Right atrium auricular region (tissue), 2 donors: Measurements from ENCODE around the gene ZNF556. TPM values are rescaled to one million over a fixed set of nuclear protein-coding genes. Genes with fewer than 3 reads are reported as not detected.

Source experiments
- DNase-seq: peaks from one replicate; pipeline ENCODE4 v3.0.0-alpha.2; 2019; ENCODE audit warnings: low spot score
- H3K27ac ChIP-seq, 2 donors: fragments of 200-600 bp; sonication (generic); 1 replicate in 1 of 2; 2 replicates in 1 of 2; pipeline ENCODE4 v1.5.1; 2016 to 2019
- H3K27me3 ChIP-seq, 2 donors: fragments of 200-600 bp; sonication (generic); one replicate each; pipeline versions ENCODE4 v1.5.1 to v1.6.0; 2017 to 2019
- H3K36me3 ChIP-seq: fragments of 200-600 bp; sonication (generic); one replicate; pipeline ENCODE4 v1.5.1; 2016
- H3K4me1 ChIP-seq, 2 donors: fragments of 200-600 bp; sonication (generic); one replicate each; pipeline versions ENCODE4 v1.5.1 to v1.6.0; 2017 to 2019
- H3K4me3 ChIP-seq, 2 donors: fragments of 200-600 bp; sonication (generic); 1 replicate in 1 of 2; 2 replicates in 1 of 2; pipeline ENCODE4 v1.5.1; 2017 to 2019; ENCODE audit warnings: mild to moderate bottlenecking in 1 of 2, moderate library complexity in 1 of 2
- H3K9me3 ChIP-seq, 2 donors: fragments of 200-600 bp; sonication (generic); one replicate each; pipeline ENCODE4 v1.5.1; 2019
- total RNA-seq, 2 donors: library from RNA; depleted of rRNA; stranded (reverse); fragments of >200 nt; gene quantifications; one replicate each; pipeline ENCODE4 v1.1.0, GENCODE V29; 2016
- TF ChIP-seq, protein P1 (sequence below), 2 donors: fragments of 200-600 bp; sonication (generic); IDR thresholded peaks; one replicate each; pipeline ENCODE4 v1.5.1; 2019; ENCODE audit warnings: antibody characterized with exemption in 2 of 2

ZNF556 gene
- total RNA-seq, 2 donors from 2014 or later, result not detected

DNA sequence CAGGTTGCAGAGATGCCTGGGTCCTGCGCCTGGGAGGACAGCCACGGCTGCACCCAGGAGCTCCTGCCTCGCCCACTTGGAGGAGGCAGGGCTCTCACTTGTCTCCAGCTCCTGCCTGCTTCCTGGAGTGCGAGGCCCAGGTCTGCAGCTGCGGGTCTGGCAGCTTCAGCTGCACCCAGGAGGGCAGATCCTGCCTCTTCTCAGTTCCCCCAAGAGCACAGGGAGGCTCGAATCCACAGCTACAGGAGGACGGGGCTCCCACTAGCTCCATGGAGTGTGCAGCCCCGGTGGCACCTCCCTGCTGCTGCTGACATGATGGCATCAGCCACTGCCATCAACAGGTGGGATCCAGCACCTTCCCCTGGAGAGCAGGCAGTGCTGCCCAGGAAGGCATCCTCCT is 43.0 kb upstream of the ZNF556 start:
- TF ChIP-seq, protein P1, sequence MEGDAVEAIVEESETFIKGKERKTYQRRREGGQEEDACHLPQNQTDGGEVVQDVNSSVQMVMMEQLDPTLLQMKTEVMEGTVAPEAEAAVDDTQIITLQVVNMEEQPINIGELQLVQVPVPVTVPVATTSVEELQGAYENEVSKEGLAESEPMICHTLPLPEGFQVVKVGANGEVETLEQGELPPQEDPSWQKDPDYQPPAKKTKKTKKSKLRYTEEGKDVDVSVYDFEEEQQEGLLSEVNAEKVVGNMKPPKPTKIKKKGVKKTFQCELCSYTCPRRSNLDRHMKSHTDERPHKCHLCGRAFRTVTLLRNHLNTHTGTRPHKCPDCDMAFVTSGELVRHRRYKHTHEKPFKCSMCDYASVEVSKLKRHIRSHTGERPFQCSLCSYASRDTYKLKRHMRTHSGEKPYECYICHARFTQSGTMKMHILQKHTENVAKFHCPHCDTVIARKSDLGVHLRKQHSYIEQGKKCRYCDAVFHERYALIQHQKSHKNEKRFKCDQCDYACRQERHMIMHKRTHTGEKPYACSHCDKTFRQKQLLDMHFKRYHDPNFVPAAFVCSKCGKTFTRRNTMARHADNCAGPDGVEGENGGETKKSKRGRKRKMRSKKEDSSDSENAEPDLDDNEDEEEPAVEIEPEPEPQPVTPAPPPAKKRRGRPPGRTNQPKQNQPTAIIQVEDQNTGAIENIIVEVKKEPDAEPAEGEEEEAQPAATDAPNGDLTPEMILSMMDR (IDR thresholded peaks at IDR 0.05), result no peak
- peaks cover 22% of the 10 kb centered on the region for H3K36me3 ChIP-seq
- DNase-seq, result no peak
- H3K27ac ChIP-seq, result no peak overlapping the region
- peaks cover 0 to 13% of the 10 kb centered on the region in 2 donors for H3K4me1 ChIP-seq
- no peak overlapping the region for H3K4me3 ChIP-seq
- no peaks in the 10 kb centered on the region for H3K9me3 ChIP-seq
- no peaks in the 10 kb centered on the region for H3K27me3 ChIP-seq

DNA sequence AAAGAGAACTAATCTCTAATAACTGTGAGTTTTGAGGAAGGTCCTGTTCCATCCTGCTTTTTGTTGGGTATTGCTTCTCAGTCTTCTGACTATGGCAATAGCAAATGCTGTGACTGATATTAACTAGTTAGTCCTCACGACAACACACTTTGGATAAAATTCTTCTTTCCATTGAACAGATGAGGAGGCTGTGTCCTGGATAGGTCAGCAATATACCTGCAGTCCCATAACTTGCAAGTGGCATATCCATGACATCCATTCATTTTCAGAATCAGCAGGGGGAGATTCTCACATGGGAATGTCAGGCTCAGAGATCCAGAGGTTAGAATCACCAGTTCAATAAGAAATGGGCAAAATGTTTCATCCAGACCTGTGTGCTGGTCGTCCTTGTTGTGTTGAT is 40.1 kb upstream of the ZNF556 start:
- H3K9me3 ChIP-seq, result peaks cover 2 to 25% of the 10 kb centered on the region in 2 donors
- H3K27me3 ChIP-seq, result no peaks in the 10 kb centered on the region

GRCh38 chr19:2827840-2828489 is 39.2 kb upstream of the ZNF556 start:
- peaks cover 33% of the 10 kb centered on the region for H3K36me3 ChIP-seq
- no peaks in the 10 kb centered on the region for H3K4me1 ChIP-seq
- peaks cover 6 to 34% of the 10 kb centered on the region in 2 donors for H3K9me3 ChIP-seq
- no peaks in the 10 kb centered on the region for H3K27me3 ChIP-seq
- TF ChIP-seq, protein P1 (IDR thresholded peaks at IDR 0.05), result no peak
- no peak overlapping the region for H3K4me3 ChIP-seq
- DNase-seq, result no peak
- H3K27ac ChIP-seq, result no peak overlapping the region

More for the DNA sequence above, 40.1 kb upstream of the ZNF556 start:
- Histone ChIP-seq H3K36me3 (peaks cover 24% of the 10 kb centered on the region), H3K27ac (no peak overlapping the region), H3K4me1 (no peaks in the 10 kb centered on the region), H3K4me3 (no peak overlapping the region)
- DNase-seq, result no peak
- TF ChIP-seq, protein P1 (IDR thresholded peaks at IDR 0.05), result no peak

DNA sequence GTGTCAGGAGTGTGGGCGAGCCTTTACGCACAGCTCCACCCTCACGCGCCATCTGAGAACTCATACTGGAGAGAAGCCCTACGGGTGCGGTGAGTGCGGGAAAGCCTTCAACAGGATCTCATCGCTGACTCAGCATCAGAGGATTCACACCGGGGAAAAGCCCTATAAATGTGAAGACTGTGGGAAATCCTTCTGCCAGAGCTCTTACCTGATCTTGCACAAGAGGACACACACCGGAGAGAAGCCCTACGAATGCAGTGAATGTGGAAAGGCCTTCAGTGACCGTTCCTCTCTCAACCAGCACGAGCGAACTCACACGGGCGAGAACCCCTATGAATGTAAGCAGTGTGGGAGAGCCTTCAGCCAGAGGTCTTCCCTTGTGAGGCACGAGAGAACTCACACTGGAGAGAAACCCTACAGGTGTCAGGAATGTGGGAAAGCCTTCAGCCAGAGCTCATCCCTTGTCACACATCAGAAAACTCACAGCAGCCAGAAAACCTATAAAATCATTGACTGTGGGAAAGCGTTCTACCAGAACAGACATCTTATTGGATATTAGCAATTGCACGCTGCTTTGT is 32.8 kb upstream of the ZNF556 start:
- peaks cover 27 to 93% of the 10 kb centered on the region in 2 donors for H3K9me3 ChIP-seq

DNA sequence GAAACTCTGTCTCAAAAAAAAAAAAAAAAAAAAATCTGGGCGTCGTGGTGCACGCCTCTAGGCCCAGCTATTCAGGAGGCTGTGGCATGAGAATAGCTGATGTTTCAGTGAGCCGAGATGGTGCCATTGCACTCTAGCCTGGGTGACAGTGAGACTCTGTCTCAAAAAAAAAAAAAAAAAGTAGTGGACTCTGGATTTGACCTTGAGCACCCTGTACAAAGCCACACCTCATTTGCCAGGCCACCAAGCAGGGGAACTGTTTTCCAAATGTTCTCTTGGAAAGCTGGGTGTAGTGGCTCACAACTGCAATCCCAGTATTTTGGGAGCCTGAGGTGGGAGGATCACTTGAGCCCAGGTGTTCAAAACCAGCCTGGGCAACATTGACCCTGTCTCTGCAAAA is 29.7 kb upstream of the ZNF556 start:
- no peaks in the 10 kb centered on the region for H3K27me3 ChIP-seq
- no peak for DNase-seq
- no peak overlapping the region for H3K4me3 ChIP-seq
- peaks cover 21 to 64% of the 10 kb centered on the region in 2 donors for H3K9me3 ChIP-seq
- no peak overlapping the region for H3K27ac ChIP-seq
- H3K36me3 ChIP-seq, result peaks cover 34% of the 10 kb centered on the region
- peaks cover 0 to 5% of the 10 kb centered on the region in 2 donors for H3K4me1 ChIP-seq
- TF ChIP-seq, protein P1 (IDR thresholded peaks at IDR 0.05), result no peak

More for the DNA sequence above, 32.8 kb upstream of the ZNF556 start:
- no peak overlapping the region for H3K27ac ChIP-seq
- H3K4me1 ChIP-seq, result no peaks in the 10 kb centered on the region
- peaks cover 39% of the 10 kb centered on the region for H3K36me3 ChIP-seq
- H3K4me3 ChIP-seq, result no peak overlapping the region
- TF ChIP-seq, protein P1 (IDR thresholded peaks at IDR 0.05), result no peak
- H3K27me3 ChIP-seq, result no peaks in the 10 kb centered on the region
- DNase-seq, result no peak
